CD4-positive, alpha-beta T cell treated with Interleukin-4 for 1 hour (primary cell): Measurements from ENCODE around the gene ARSH.
"Not testable (repeated sequence)": the region's sequence is repeated elsewhere in the genome, so short reads cannot be mapped to it uniquely, and the experiment has no call there.

ENCODE experiments used
- DNase-seq, 2 donors: peaks; one replicate each; pipeline ENCODE4 v3.0.0-alpha.2; 2020 to 2022

Gene ARSH

GRCh38 chrX:3006495-3006894, at the start of gene ARSH:
Gene ARSH (plus strand): TSS chrX:3006546. CDS start chrX:3006613, 67 bp downstream.
- DNase-seq: no peak

GRCh38 chrX:2958199-2958598, 48.1 kb upstream of the ARSH start:
- no peak for DNase-seq

GRCh38 chrX:2960861-2961515, 45.4 kb upstream of the ARSH start:
- no peak for DNase-seq

GRCh38 chrX:2962381-2962780, 44.0 kb upstream of the ARSH start:
- no peak for DNase-seq

GRCh38 chrX:2963449-2963848, 42.9 kb upstream of the ARSH start:
- DNase-seq: not testable (repeated sequence)

GRCh38 chrX:2963992-2964794, 42.2 kb upstream of the ARSH start:
- DNase-seq: not testable (repeated sequence)

GRCh38 chrX:2965965-2966364, 40.4 kb upstream of the ARSH start:
- DNase-seq: no peak

GRCh38 chrX:2967012-2967411, 39.3 kb upstream of the ARSH start:
- DNase-seq: no peak

- DNase-seq: no peak
These were observed 38.8 kb upstream of the ARSH start for GRCh38 chrX:2967584-2967983.

GRCh38 chrX:2967998-2968909, 38.1 kb upstream of the ARSH start:
- DNase-seq: no peak

- no peak for DNase-seq
These were observed 37.3 kb upstream of the ARSH start for GRCh38 chrX:2969021-2969420.

GRCh38 chrX:2972391-2972790, 34.0 kb upstream of the ARSH start:
- no peak for DNase-seq

- DNase-seq: no peak
These were observed 31.4 kb upstream of the ARSH start for GRCh38 chrX:2974961-2975360.

GRCh38 chrX:2978639-2979038, 27.7 kb upstream of the ARSH start:
- DNase-seq: not testable (repeated sequence)

GRCh38 chrX:2984342-2984741, 22.0 kb upstream of the ARSH start:
- no peak for DNase-seq

GRCh38 chrX:2989565-2989964, 16.8 kb upstream of the ARSH start:
- DNase-seq: no peak

- DNase-seq: no peak
These were observed 4.2 kb downstream of the ARSH start for GRCh38 chrX:3010532-3010931.

- DNase-seq: no peak
These were observed 11.1 kb downstream of the ARSH start for GRCh38 chrX:3017492-3017891.

GRCh38 chrX:3024176-3024575, 17.8 kb downstream of the ARSH start:
- no peak for DNase-seq

GRCh38 chrX:3026074-3026815, 19.9 kb downstream of the ARSH start:
- DNase-seq: no peak

GRCh38 chrX:3029129-3029528, 22.8 kb downstream of the ARSH start:
- DNase-seq: no peak

GRCh38 chrX:3037218-3037617, 30.9 kb downstream of the ARSH start:
- no peak for DNase-seq

GRCh38 chrX:3044196-3044595, 37.9 kb downstream of the ARSH start:
- no peak for DNase-seq
